NCI-H1105 (cell line): Measurements from ENCODE around the gene GRAP2.

ENCODE experiments used
- DNase-seq: peaks from one replicate; lab custom pipeline; 2025; lab: John Stamatoyannopoulos, UW

Gene GRAP2

GRCh38 chr22:40014667-40015248 lies 113.9 kb downstream of the GRAP2 start:
- DNase-seq = no peak

GRCh38 chr22:40015358-40015976 lies 114.6 kb downstream of the GRAP2 start:
- DNase-seq = no peak

GRCh38 chr22:40018051-40018450 lies 117.2 kb downstream of the GRAP2 start:
- DNase-seq = no peak

- no peak for DNase-seq
Observed at GRCh38 chr22:40019100-40019499, 118.2 kb downstream of the GRAP2 start.

- DNase-seq = no peak
Observed at GRCh38 chr22:40020956-40021355, 120.1 kb downstream of the GRAP2 start.

GRCh38 chr22:40021401-40022000 lies 120.6 kb downstream of the GRAP2 start:
- DNase-seq = no peak

GRCh38 chr22:40022536-40023240 lies 121.8 kb downstream of the GRAP2 start:
- no peak for DNase-seq
